ENCODE measurements around the gene JAZF1.

DNA sequence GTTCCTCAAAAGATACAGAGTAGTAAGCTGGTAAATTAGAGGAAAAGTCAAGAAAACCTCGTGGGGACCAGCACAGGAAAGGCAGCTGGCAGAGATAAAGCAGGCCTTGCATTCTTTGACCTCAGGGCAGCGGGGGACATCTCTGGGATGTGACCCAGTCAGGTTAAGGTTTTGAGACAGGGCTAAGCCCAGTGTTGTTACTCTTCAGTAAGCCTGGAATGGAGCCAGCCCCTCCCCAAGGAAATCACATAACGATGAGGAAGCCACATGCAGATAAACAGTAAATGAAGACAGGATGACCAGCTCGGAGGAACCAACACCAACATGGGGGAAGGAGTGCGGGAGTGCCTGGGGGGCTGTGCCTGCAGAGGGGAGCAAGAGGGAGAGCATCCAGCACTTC is 99.6 kb downstream of the JAZF1 start:
- TF ChIP-seq, protein P1, sequence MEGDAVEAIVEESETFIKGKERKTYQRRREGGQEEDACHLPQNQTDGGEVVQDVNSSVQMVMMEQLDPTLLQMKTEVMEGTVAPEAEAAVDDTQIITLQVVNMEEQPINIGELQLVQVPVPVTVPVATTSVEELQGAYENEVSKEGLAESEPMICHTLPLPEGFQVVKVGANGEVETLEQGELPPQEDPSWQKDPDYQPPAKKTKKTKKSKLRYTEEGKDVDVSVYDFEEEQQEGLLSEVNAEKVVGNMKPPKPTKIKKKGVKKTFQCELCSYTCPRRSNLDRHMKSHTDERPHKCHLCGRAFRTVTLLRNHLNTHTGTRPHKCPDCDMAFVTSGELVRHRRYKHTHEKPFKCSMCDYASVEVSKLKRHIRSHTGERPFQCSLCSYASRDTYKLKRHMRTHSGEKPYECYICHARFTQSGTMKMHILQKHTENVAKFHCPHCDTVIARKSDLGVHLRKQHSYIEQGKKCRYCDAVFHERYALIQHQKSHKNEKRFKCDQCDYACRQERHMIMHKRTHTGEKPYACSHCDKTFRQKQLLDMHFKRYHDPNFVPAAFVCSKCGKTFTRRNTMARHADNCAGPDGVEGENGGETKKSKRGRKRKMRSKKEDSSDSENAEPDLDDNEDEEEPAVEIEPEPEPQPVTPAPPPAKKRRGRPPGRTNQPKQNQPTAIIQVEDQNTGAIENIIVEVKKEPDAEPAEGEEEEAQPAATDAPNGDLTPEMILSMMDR (IDR thresholded peaks at IDR 0.05; ENCODE audit: insufficient read depth, low read length, poor library complexity, severe bottlenecking) = no peak
- TF ChIP-seq EZH2phosphoT487 (conservative IDR thresholded peaks at IDR 0.05; ENCODE audit: low read length) = no peak

All from SU-DHL-6 (cell line).